Ovary (tissue), 3 donors: ENCODE data around the gene SRC.

Experiments
- CTCF ChIP-seq, 3 donors: fragments of 450-650 bp in 2 of 3; fragments of 200-600 bp in 1 of 3; IDR thresholded peaks; one replicate each; pipeline versions ENCODE4 v1.5.1 to v1.8.0; 2016 to 2022; ENCODE audit warnings: antibody characterized with exemption in 3 of 3, mild to moderate bottlenecking in 1 of 3
- EP300 ChIP-seq: sonication (generic); formaldehyde crosslinking; IDR thresholded peaks from one replicate; pipeline ENCODE4 v1.6.1; 2017; ENCODE audit warnings: antibody characterized with exemption
- donor health status: DM: no; HTN: no; CAD: no.

DNA sequence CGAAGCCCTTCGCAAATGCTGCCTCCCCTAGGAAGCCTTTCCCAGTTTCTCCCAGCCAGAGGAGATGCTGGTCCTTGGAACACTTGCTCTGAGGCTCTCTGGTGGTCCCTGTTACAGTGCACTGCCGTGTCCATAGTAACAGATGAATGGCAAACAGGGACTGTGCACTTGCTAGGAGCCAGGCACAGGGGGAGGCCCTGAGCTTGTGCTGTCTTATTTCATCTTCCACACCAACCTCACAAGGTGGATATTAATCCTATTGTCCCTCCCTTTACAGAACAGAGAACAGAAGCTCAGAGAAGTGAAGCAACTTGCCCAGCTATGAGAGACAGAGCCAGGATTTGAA lies 19.0 kb downstream of the SRC start:
- no peak for TF ChIP-seq CTCF (IDR thresholded peaks at IDR 0.05)
- TF ChIP-seq EP300: no peak
